ENCODE data around the gene CD7.

CD7 gene

DNA sequence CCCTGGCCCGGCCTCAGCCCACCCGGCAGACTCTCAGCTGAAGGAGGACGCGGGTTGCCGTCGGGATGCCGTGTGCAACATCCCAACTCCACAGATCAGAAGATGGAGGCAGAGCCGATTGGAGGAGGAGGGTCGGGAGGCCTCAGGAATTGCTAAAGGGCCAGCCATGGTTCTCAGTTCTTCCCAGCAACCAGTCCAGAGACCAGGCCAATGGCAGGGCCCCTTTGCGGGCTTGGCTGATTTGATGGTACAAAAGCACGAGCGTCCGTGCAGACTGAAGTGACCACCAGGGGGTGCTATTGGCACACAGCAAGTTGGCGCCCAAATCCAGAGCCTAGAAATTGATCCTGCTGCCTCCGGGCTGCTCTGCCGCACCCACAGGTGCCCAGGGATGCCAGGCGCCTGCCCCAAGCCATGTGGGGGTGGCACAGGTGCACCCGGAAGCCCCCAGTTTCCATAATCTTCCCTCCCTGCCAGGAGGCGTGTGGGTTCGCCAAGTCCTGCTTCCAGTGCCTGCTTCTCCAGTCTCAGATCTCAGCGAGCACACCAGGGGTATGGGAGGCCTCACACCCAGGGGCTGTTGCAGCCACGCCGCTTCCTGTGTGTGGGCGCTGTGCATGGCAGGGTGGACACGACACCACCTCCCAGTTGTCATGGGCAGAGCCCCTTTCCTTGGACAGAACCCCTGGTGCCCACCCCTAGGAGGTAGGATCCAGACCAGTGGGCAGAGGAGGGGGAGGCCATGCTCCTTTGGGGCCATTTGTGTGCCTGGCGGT, 34.5 kb upstream of the CD7 start (continued):
- TF ChIP-seq ZNF350 (tag by site-specific recombination; IDR thresholded peaks at IDR 0.05) (no peak), SP7 (tag by site-specific recombination; IDR thresholded peaks at IDR 0.05) (no peak), ZNF416 (tag by site-specific recombination; IDR thresholded peaks at IDR 0.05) (no peak), ZNF292 (tag by site-specific recombination; IDR thresholded peaks at IDR 0.05; ENCODE audit: borderline replicate concordance, low read depth) (no peak), HOXA7 (CRISPR knock-in tag; IDR thresholded peaks at IDR 0.05; ENCODE audit: borderline replicate concordance) (no peak), HOXC10 (CRISPR knock-in tag; IDR thresholded peaks at IDR 0.05) (no peak), ZBTB6 (tag by site-specific recombination; IDR thresholded peaks at IDR 0.05) (no peak), ZNF558 (tag by site-specific recombination; IDR thresholded peaks at IDR 0.05) (no peak), ZNF670 (tag by site-specific recombination; IDR thresholded peaks at IDR 0.05; ENCODE audit: low read depth) (no peak), MEIS1 (CRISPR knock-in tag; IDR thresholded peaks at IDR 0.05; ENCODE audit: borderline replicate concordance) (no peak), ZSCAN30 (tag by site-specific recombination; IDR thresholded peaks at IDR 0.05) (peak; percentile 74; the same call in 1 of the 2 replicates), KLF8 (tag by site-specific recombination; IDR thresholded peaks at IDR 0.05) (no peak), ZNF704 (tag by site-specific recombination; IDR thresholded peaks at IDR 0.05) (no peak), ZNF830 (tag by site-specific recombination; IDR thresholded peaks at IDR 0.05; ENCODE audit: low read depth) (no peak), PATZ1 (tag by site-specific recombination; IDR thresholded peaks at IDR 0.05) (peak; percentile 58; the same call in 1 of the 2 replicates), ZNF2 (tag by site-specific recombination; IDR thresholded peaks at IDR 0.05) (peak; percentile 89), ZNF157 (tag by site-specific recombination; IDR thresholded peaks at IDR 0.05) (no peak), ZNF777 (tag by site-specific recombination; IDR thresholded peaks at IDR 0.05; ENCODE audit: borderline replicate concordance) (no peak; the same call in 1 of the 2 replicates), ZNF548 (tag by site-specific recombination; IDR thresholded peaks at IDR 0.05) (no peak), ZNF530 (tag by site-specific recombination; IDR thresholded peaks at IDR 0.05; ENCODE audit: low read depth) (no peak), ZNF473 (tag by site-specific recombination; IDR thresholded peaks at IDR 0.05) (no peak), EGR2 (tag by site-specific recombination; IDR thresholded peaks at IDR 0.05; ENCODE audit: low read depth) (no peak), ZNF792 (tag by site-specific recombination; IDR thresholded peaks at IDR 0.05) (no peak), ZIC2 (tag by site-specific recombination; IDR thresholded peaks at IDR 0.05) (peak; percentile 73), ZNF585B (tag by site-specific recombination; IDR thresholded peaks at IDR 0.05) (no peak)
- TF ChIP-seq, protein P1, sequence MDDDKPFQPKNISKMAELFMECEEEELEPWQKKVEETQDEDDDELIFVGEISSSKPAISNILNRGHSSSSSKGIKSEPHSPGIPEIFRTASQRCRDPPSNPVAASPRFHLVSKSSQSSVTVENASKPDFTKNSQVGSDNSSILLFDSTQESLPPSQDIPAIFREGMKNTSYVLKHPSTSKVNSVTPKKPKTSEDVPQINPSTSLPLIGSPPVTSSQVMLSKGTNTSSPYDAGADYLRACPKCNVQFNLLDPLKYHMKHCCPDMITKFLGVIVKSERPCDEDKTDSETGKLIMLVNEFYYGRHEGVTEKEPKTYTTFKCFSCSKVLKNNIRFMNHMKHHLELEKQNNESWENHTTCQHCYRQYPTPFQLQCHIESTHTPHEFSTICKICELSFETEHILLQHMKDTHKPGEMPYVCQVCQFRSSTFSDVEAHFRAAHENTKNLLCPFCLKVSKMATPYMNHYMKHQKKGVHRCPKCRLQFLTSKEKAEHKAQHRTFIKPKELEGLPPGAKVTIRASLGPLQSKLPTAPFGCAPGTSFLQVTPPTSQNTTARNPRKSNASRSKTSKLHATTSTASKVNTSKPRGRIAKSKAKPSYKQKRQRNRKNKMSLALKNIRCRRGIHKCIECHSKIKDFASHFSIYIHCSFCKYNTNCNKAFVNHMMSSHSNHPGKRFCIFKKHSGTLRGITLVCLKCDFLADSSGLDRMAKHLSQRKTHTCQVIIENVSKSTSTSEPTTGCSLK (tag by site-specific recombination; IDR thresholded peaks at IDR 0.05): no peak
- TF ChIP-seq, protein P2, sequence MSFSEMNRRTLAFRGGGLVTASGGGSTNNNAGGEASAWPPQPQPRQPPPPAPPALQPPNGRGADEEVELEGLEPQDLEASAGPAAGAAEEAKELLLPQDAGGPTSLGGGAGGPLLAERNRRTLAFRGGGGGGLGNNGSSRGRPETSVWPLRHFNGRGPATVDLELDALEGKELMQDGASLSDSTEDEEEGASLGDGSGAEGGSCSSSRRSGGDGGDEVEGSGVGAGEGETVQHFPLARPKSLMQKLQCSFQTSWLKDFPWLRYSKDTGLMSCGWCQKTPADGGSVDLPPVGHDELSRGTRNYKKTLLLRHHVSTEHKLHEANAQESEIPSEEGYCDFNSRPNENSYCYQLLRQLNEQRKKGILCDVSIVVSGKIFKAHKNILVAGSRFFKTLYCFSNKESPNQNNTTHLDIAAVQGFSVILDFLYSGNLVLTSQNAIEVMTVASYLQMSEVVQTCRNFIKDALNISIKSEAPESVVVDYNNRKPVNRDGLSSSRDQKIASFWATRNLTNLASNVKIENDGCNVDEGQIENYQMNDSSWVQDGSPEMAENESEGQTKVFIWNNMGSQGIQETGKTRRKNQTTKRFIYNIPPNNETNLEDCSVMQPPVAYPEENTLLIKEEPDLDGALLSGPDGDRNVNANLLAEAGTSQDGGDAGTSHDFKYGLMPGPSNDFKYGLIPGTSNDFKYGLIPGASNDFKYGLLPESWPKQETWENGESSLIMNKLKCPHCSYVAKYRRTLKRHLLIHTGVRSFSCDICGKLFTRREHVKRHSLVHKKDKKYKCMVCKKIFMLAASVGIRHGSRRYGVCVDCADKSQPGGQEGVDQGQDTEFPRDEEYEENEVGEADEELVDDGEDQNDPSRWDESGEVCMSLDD (tag by site-specific recombination; IDR thresholded peaks at IDR 0.05): no peak
- TF ChIP-seq, protein P3, sequence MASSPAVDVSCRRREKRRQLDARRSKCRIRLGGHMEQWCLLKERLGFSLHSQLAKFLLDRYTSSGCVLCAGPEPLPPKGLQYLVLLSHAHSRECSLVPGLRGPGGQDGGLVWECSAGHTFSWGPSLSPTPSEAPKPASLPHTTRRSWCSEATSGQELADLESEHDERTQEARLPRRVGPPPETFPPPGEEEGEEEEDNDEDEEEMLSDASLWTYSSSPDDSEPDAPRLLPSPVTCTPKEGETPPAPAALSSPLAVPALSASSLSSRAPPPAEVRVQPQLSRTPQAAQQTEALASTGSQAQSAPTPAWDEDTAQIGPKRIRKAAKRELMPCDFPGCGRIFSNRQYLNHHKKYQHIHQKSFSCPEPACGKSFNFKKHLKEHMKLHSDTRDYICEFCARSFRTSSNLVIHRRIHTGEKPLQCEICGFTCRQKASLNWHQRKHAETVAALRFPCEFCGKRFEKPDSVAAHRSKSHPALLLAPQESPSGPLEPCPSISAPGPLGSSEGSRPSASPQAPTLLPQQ (tag by site-specific recombination; IDR thresholded peaks at IDR 0.05): no peak
- TF ChIP-seq, protein P4, sequence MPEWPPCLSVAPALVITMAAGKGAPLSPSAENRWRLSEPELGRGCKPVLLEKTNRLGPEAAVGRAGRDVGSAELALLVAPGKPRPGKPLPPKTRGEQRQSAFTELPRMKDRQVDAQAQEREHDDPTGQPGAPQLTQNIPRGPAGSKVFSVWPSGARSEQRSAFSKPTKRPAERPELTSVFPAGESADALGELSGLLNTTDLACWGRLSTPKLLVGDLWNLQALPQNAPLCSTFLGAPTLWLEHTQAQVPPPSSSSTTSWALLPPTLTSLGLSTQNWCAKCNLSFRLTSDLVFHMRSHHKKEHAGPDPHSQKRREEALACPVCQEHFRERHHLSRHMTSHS (tag by site-specific recombination; IDR thresholded peaks at IDR 0.05): no peak

Measured in HEK293 (cell line).